Keratinocyte (primary cell): ENCODE measurements around the gene MYO15B. TPM values are rescaled to one million over a fixed set of nuclear protein-coding genes. Genes with fewer than 3 reads are reported as not detected.

ENCODE experiments used
- DNase-seq: peaks from one replicate; pipeline ENCODE4 v3.0.0-alpha.2; 2011; ENCODE audit warnings: low read depth, missing footprints, low spot score
- FAIRE-seq: peaks from 2 replicates; lab custom pipeline; 2011; peaks lifted over from hg19 to GRCh38; lab: Jason Lieb, UNC
- H2AFZ ChIP-seq: 2 replicates; pipeline ENCODE4 v1.6.0; 2012; ENCODE audit warnings: low read length, control low read depth, inconsistent platforms; ENCODE audit not compliant: control insufficient read depth
- H3K27ac ChIP-seq: 2 replicates; pipeline ENCODE4 v1.5.1; 2011; ENCODE audit warnings: low read length; ENCODE audit not compliant: control insufficient read depth, insufficient read depth
- H3K27me3 ChIP-seq: 3 replicates; pipeline ENCODE4 v1.6.0; 2011; ENCODE audit warnings: low read length; ENCODE audit not compliant: control insufficient read depth, insufficient read depth; ENCODE audit errors: extremely low read depth
- H3K36me3 ChIP-seq, 2 experiments: 2 replicates in 1 of 2; 3 replicates in 1 of 2; pipeline ENCODE4 v1.5.1; 2011; ENCODE audit warnings: low read length in 2 of 2, mild to moderate bottlenecking in 1 of 2; ENCODE audit not compliant: control insufficient read depth in 2 of 2, insufficient read depth in 2 of 2; ENCODE audit errors: extremely low read depth in 1 of 2
- H3K4me1 ChIP-seq: 3 replicates; pipeline ENCODE4 v1.5.1; 2011; ENCODE audit warnings: low read length; ENCODE audit not compliant: control insufficient read depth, insufficient read depth; ENCODE audit errors: extremely low read depth
- H3K4me2 ChIP-seq: 3 replicates; pipeline ENCODE4 v1.6.0; 2011; ENCODE audit warnings: low read depth, low read length; ENCODE audit not compliant: control insufficient read depth, insufficient read depth; ENCODE audit errors: extremely low read depth
- H3K4me3 ChIP-seq, 3 experiments: fragments of 200-600 bp in 1 of 3; sonication (generic) in 1 of 3; 2 replicates in 2 of 3; 3 replicates in 1 of 3; pipeline ENCODE4 v1.5.1; 2011 to 2016; ENCODE audit warnings: low read length in 3 of 3, mild to moderate bottlenecking in 3 of 3, control low read depth in 2 of 3, inconsistent platforms in 1 of 3, low read depth in 1 of 3, mixed read lengths in 1 of 3, mixed run types in 1 of 3, moderate library complexity in 1 of 3; ENCODE audit not compliant: control insufficient read depth in 2 of 3, insufficient read depth in 2 of 3; ENCODE audit errors: extremely low read depth in 1 of 3
- H3K79me2 ChIP-seq: 2 replicates; pipeline ENCODE4 v1.6.0; 2012; ENCODE audit warnings: low read length; ENCODE audit not compliant: control insufficient read depth, insufficient read depth
- H3K9ac ChIP-seq: 3 replicates; pipeline ENCODE4 v1.6.0; 2011; ENCODE audit warnings: low read length; ENCODE audit not compliant: control insufficient read depth, insufficient read depth; ENCODE audit errors: extremely low read depth
- H3K9me1 ChIP-seq: 3 replicates; pipeline ENCODE4 v1.6.0; 2011; ENCODE audit warnings: low read length; ENCODE audit not compliant: control insufficient read depth, insufficient read depth; ENCODE audit errors: extremely low read depth
- H3K9me3 ChIP-seq: 2 replicates; pipeline ENCODE4 v1.5.1; 2012; ENCODE audit warnings: low read depth, low read length; ENCODE audit not compliant: control insufficient read depth
- H4K20me1 ChIP-seq: 3 replicates; pipeline ENCODE4 v1.6.0; 2011; ENCODE audit warnings: low read length; ENCODE audit not compliant: control insufficient read depth, insufficient read depth; ENCODE audit errors: extremely low read depth
- CTCF ChIP-seq, 3 experiments: IDR thresholded peaks in 1 of 3; conservative IDR thresholded peaks in 1 of 3; optimal IDR thresholded peaks in 1 of 3; 2 replicates in 2 of 3; 3 replicates in 1 of 3; pipeline versions ENCODE3 to v1.5.1; 2011; ENCODE audit warnings: low read length in 3 of 3, mild to moderate bottlenecking in 3 of 3, moderate library complexity in 2 of 3, control low read depth in 1 of 3, inconsistent platforms in 1 of 3; ENCODE audit not compliant: insufficient read depth in 2 of 3; ENCODE audit errors: extremely low read depth in 1 of 3
- EZH2 ChIP-seq: IDR thresholded peaks from one replicate; pipeline ENCODE4 v1.6.1; 2012; ENCODE audit warnings: inconsistent platforms, mild to moderate bottlenecking, low read length, moderate library complexity
- dilution Hi-C: fragments of 300-500 bp; cut with MboI; formaldehyde crosslinking; loops from one replicate; pipeline ENCODE4 v1.7.0; 2020; ENCODE audit warnings: low sequenced_read_pairs; ENCODE audit not compliant: extremely low pct_ligation_motif_present
- polyA plus RNA-seq, 5 experiments: library from polyadenylated mRNA; depleted of rRNA in 3 of 5; stranded (reverse) in 3 of 5; stranded (forward) in 1 of 5; unstranded in 1 of 5; fragments of >200 nt; gene quantifications; 1 replicate in 1 of 5; 2 replicates in 3 of 5; 3 replicates in 1 of 5; pipeline versions ENCODE4 v1.2.1 to v1.2.3, GENCODE V29; 2011 to 2012; ENCODE audit warnings: missing spikeins in 2 of 5, low read depth in 1 of 5, low replicate concordance in 1 of 5

MYO15B gene
- polyA plus RNA-seq, 1 donor (not counting 4 experiments of a cell fraction or from before 2014, with no cell fraction given) = 0.14 TPM

- peaks cover 45% of the 10 kb centered on the region for H3K4me1 ChIP-seq
- peak overlapping the region; percentile 82 for H3K4me2 ChIP-seq
These were observed 57.9 kb downstream of the MYO15B start for GRCh38 chr17:75645501-75645888.

GRCh38 chr17:75645889-75646637 lies 58.5 kb downstream of the MYO15B start:
- H2AFZ ChIP-seq = no peak overlapping the region
- FAIRE-seq = no peak
- dilution Hi-C loops = no loop called here
- H3K4me3 ChIP-seq = peak overlapping the region in 2 of 3 experiments; percentile 13 to 25
- peak overlapping the region; percentile 99 for H3K27ac ChIP-seq
- peak overlapping the region; percentile 82 for H3K4me2 ChIP-seq
- H3K36me3 ChIP-seq = peaks cover 10 to 26% of the 10 kb centered on the region in 2 experiments
- TF ChIP-seq EZH2 (no peak), CTCF (optimal IDR thresholded peaks at IDR 0.05 in 1 of 3, IDR thresholded peaks at IDR 0.05 in 1 of 3, conservative IDR thresholded peaks at IDR 0.05 in 1 of 3; ENCODE audit: extremely low read depth in 1 of 3, insufficient read depth in 2 of 3, low read length in 3 of 3) (no peak)
- no peak for DNase-seq
- peaks cover 44% of the 10 kb centered on the region for H3K4me1 ChIP-seq
- no peaks in the 10 kb centered on the region for H3K27me3 ChIP-seq
- H4K20me1 ChIP-seq = no peaks in the 10 kb centered on the region
- no peaks in the 10 kb centered on the region for H3K79me2 ChIP-seq
- H3K9me1 ChIP-seq = peaks cover 2% of the 10 kb centered on the region
- H3K9me3 ChIP-seq = no peaks in the 10 kb centered on the region
- H3K9ac ChIP-seq = peak overlapping the region; percentile 85

More at GRCh38 chr17:75645501-75645888, 57.9 kb downstream of the MYO15B start:
- Histone ChIP-seq H3K9ac (peak overlapping the region; percentile 85), H3K79me2 (no peaks in the 10 kb centered on the region), H2AFZ (no peak overlapping the region), H3K9me1 (peaks cover 2% of the 10 kb centered on the region), H3K36me3 (peaks cover 8 to 21% of the 10 kb centered on the region in 2 experiments), H3K9me3 (no peaks in the 10 kb centered on the region), H3K27me3 (no peaks in the 10 kb centered on the region), H4K20me1 (no peaks in the 10 kb centered on the region), H3K4me3 (peak overlapping the region in 1 of 3 experiments; percentile 25), H3K27ac (peak overlapping the region; percentile 99)
- TF ChIP-seq EZH2 (no peak), CTCF (optimal IDR thresholded peaks at IDR 0.05 in 1 of 3, IDR thresholded peaks at IDR 0.05 in 1 of 3, conservative IDR thresholded peaks at IDR 0.05 in 1 of 3; ENCODE audit: extremely low read depth in 1 of 3, insufficient read depth in 2 of 3, low read length in 3 of 3) (no peak)
- dilution Hi-C loops = no loop called here
- FAIRE-seq = peak; percentile 99
- DNase-seq = peak; percentile 92
